Kidney epithelial cell (primary cell): ENCODE measurements around the gene BCAM. TPM values are rescaled to one million over a fixed set of nuclear protein-coding genes. Genes with fewer than 3 reads are reported as not detected.
A peak's percentile ranks its signal among the peaks of the same experiment; 100 is the strongest.

ENCODE experiments used
- DNase-seq: peaks from one replicate; pipeline ENCODE4 v3.0.0-alpha.2; 2010; ENCODE audit warnings: low read depth
- H3K27me3 ChIP-seq: 2 replicates; pipeline ENCODE4 v1.6.0; 2011; ENCODE audit warnings: low read length; ENCODE audit not compliant: control insufficient read depth, insufficient read depth
- H3K36me3 ChIP-seq: 2 replicates; pipeline ENCODE4 v1.5.1; 2011; ENCODE audit warnings: low read length; ENCODE audit not compliant: control insufficient read depth, insufficient read depth
- H3K4me3 ChIP-seq: 2 replicates; pipeline ENCODE4 v1.5.1; 2011; ENCODE audit warnings: low read depth, mild to moderate bottlenecking, control low read depth, low read length
- CTCF ChIP-seq: IDR thresholded peaks from 2 replicates; pipeline ENCODE4 v1.5.1; 2011; ENCODE audit warnings: mild to moderate bottlenecking, moderate library complexity, low read length, control low read depth, inconsistent platforms; ENCODE audit not compliant: insufficient read depth, poor library complexity, severe bottlenecking
- total RNA-seq: library from RNA; depleted of rRNA; stranded (reverse); fragments of >200 nt; gene quantifications from 2 replicates; pipeline ENCODE4 v1.2.3, GENCODE V29; 2015

BCAM gene, protein sequence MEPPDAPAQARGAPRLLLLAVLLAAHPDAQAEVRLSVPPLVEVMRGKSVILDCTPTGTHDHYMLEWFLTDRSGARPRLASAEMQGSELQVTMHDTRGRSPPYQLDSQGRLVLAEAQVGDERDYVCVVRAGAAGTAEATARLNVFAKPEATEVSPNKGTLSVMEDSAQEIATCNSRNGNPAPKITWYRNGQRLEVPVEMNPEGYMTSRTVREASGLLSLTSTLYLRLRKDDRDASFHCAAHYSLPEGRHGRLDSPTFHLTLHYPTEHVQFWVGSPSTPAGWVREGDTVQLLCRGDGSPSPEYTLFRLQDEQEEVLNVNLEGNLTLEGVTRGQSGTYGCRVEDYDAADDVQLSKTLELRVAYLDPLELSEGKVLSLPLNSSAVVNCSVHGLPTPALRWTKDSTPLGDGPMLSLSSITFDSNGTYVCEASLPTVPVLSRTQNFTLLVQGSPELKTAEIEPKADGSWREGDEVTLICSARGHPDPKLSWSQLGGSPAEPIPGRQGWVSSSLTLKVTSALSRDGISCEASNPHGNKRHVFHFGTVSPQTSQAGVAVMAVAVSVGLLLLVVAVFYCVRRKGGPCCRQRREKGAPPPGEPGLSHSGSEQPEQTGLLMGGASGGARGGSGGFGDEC
- total RNA-seq = 27.6 and 29.6 TPM in 2 replicates

GRCh38 chr19:44808463-44809371 lies at the start of gene BCAM:
Gene BCAM (plus strand): TSS chr19:44809103. CDS start chr19:44809125, 22 bp downstream.
- no peak for TF ChIP-seq CTCF
- no peak for DNase-seq
- no peaks in the 10 kb centered on the region for H3K36me3 ChIP-seq

GRCh38 chr19:44762038-44762437 lies 46.9 kb upstream of the BCAM start:
- H3K4me3 ChIP-seq = no peak overlapping the region
- DNase-seq = no peak
- TF ChIP-seq CTCF = no peak
- no peaks in the 10 kb centered on the region for H3K27me3 ChIP-seq
- peaks cover 6% of the 10 kb centered on the region for H3K36me3 ChIP-seq

More at GRCh38 chr19:44808463-44809371, at the start of gene BCAM:
- Histone ChIP-seq H3K27me3 (no peaks in the 10 kb centered on the region), H3K4me3 (peak within 1 kb of the TSS; percentile 68)

DNA sequence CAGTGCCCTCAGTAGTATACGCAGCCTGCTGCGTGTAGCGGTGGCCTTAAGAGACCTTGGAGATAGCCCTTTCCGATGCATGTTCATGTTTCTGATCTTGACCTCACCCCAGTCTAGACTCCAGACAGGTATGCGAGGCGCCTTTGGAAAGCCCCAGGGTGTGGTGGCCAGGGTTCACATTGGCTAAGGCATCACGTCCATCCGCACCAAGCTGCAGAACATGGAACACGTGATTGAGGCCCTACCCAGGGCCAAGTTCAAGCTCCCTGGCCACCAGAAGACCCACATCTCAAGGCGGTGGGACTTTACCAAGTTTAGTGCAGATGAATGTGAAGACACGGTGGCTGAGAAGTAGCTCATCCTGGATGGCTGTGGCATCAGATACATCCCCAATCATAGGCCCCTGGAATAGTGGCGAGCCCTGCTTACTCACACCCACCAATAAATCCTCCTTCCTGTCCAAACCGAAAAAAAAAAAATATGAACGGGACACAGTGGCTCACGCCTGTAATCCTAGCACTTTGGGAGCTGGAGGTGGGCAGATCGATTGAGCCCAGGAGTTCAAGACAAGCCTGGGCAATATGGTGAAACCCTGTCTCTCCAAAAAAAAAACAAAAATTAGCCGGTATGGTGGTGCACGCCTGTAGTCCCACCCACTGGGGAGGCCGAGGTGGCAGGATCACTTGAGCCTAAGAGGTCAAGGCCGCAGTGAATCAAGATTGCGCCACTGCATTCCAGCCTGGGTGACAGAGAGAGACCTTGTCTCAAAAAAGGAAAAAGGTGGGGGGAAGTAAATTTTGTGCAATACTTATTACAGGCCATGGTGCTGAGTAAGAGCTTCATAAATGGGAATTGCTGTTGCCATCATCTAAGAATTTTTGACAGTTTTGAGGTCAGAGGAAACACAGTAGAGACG lies 43.6 kb upstream of the BCAM start:
- no peak for DNase-seq
- H3K4me3 ChIP-seq = no peak overlapping the region
- H3K27me3 ChIP-seq = no peaks in the 10 kb centered on the region
- TF ChIP-seq CTCF = no peak
- H3K36me3 ChIP-seq = no peaks in the 10 kb centered on the region

- no peaks in the 10 kb centered on the region for H3K27me3 ChIP-seq
- DNase-seq = no peak
- no peak overlapping the region for H3K4me3 ChIP-seq
- no peak for TF ChIP-seq CTCF
- H3K36me3 ChIP-seq = no peaks in the 10 kb centered on the region
Observed at GRCh38 chr19:44765949-44766335, 43.0 kb upstream of the BCAM start.
